ENCODE data around the gene APLN.

APLN gene

DNA sequence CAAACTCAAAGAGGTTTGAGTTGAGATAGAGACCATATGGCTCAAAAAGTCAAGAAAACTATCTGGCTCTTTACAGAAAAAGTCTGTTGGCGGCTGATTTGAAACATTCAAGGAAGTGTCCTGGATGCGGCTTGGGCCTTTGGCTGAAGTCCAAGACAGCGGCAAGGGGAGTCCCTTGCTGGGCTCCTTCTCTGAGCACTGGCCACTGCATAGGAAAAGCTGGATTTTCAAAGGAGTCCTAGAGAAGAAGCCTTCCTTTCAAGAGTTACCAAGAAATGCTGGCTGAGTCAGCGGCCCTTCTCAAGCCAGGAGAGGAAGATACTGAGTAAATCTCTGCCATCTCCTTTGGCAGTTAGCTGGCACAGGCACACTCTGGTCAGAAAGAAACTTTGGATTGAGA is 12.1 kb downstream of the APLN start:
- Histone ChIP-seq H3K4me1 (ENCODE audit: control insufficient read depth, insufficient read depth, low read length, poor library complexity, severe bottlenecking) (no peaks in the 10 kb centered on the region), H3K36me3 (ENCODE audit: control insufficient read depth, insufficient read depth, low read length) (no peaks in the 10 kb centered on the region)
- no peak for DNase-seq

DNA sequence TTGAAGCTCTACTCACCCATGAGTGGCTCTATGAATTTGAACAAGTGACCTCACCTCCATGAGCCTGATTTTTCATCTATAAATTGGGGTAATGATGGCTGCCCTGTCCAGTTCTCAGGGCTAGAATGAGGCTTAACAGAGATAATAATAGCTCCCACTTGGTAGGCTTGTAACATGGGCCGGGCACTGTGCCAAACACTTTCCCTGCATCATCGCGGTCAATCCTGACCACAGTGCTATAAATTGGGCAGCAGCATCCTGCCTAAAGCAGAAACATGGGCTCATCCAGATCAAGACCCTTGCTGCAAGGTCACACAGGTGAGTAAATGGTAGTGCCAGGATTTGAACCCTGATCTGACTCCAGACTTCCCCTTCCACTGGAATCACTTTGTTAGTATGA is 12.8 kb downstream of the APLN start:
- H3K9me3 ChIP-seq (ENCODE audit: control insufficient read depth, low read length), result no peaks in the 10 kb centered on the region
- no peak for DNase-seq
- H3K4me1 ChIP-seq (ENCODE audit: control insufficient read depth, insufficient read depth, low read length, poor library complexity, severe bottlenecking), result no peaks in the 10 kb centered on the region
- no peaks in the 10 kb centered on the region for H3K36me3 ChIP-seq (ENCODE audit: control insufficient read depth, insufficient read depth, low read length)
- no peaks in the 10 kb centered on the region for H3K27me3 ChIP-seq (replicated peaks; ENCODE audit: control insufficient read depth, insufficient read depth, low read length, poor library complexity, severe bottlenecking)
- no peak overlapping the region for H3K4me3 ChIP-seq (ENCODE audit: insufficient read depth, low read depth, low read length, poor library complexity, severe bottlenecking)
- H3K27ac ChIP-seq (ENCODE audit: insufficient read depth, low read length, poor library complexity, severe bottlenecking), result no peak overlapping the region

More for the DNA sequence above, 12.1 kb downstream of the APLN start:
- H3K9me3 ChIP-seq (ENCODE audit: control insufficient read depth, low read length), result no peaks in the 10 kb centered on the region
- no peaks in the 10 kb centered on the region for H3K27me3 ChIP-seq (replicated peaks; ENCODE audit: control insufficient read depth, insufficient read depth, low read length, poor library complexity, severe bottlenecking)
- no peak overlapping the region for H3K27ac ChIP-seq (ENCODE audit: insufficient read depth, low read length, poor library complexity, severe bottlenecking)
- H3K4me3 ChIP-seq (ENCODE audit: insufficient read depth, low read depth, low read length, poor library complexity, severe bottlenecking), result no peak overlapping the region

DNA sequence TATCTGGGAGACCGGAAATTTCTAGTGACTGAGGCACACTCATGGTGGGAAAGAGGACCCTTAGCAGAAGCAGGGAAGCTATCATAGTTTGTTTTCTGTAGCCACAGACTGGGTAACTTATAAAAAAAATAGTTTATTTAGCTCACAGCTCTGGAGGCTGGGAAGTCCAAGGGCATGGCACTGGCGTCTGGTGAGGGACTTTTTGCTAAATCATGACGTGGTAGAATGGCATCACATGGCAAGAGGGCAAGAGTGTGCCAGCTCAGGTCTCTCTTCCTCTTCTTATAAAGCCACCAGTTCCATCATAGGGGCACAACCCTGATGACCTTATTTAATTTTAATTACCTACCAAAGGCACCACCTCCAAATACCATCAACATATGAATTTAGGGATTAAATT is 13.3 kb downstream of the APLN start:
- no peaks in the 10 kb centered on the region for H3K36me3 ChIP-seq (ENCODE audit: control insufficient read depth, insufficient read depth, low read length)
- H3K27ac ChIP-seq (ENCODE audit: insufficient read depth, low read length, poor library complexity, severe bottlenecking), result no peak overlapping the region
- H3K4me3 ChIP-seq (ENCODE audit: insufficient read depth, low read depth, low read length, poor library complexity, severe bottlenecking), result no peak overlapping the region
- no peaks in the 10 kb centered on the region for H3K9me3 ChIP-seq (ENCODE audit: control insufficient read depth, low read length)
- no peak for DNase-seq
- H3K27me3 ChIP-seq (replicated peaks; ENCODE audit: control insufficient read depth, insufficient read depth, low read length, poor library complexity, severe bottlenecking), result no peaks in the 10 kb centered on the region
- H3K4me1 ChIP-seq (ENCODE audit: control insufficient read depth, insufficient read depth, low read length, poor library complexity, severe bottlenecking), result no peaks in the 10 kb centered on the region

DNA sequence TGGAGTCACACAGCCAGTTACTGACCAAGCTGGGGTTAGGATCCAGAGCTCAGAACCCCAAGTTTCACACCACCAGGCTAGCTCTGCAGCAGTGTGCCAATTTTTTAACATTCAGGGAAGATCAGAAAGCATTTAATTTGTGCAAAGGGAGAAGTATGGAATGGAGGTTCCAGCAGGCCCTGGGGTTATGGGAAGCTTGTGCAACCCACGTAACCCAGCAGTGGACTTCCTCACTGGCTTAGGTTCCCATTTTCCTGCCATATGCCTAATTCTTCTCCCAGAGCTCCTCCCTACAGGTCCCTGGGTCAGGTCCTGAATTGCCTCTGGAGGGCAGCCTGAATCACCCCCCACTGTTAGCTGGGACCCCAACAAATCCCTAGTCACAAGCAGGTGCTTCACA is 14.0 kb downstream of the APLN start:
- no peaks in the 10 kb centered on the region for H3K27me3 ChIP-seq (replicated peaks; ENCODE audit: control insufficient read depth, insufficient read depth, low read length, poor library complexity, severe bottlenecking)
- no peak overlapping the region for H3K4me3 ChIP-seq (ENCODE audit: insufficient read depth, low read depth, low read length, poor library complexity, severe bottlenecking)
- no peaks in the 10 kb centered on the region for H3K36me3 ChIP-seq (ENCODE audit: control insufficient read depth, insufficient read depth, low read length)
- DNase-seq, result no peak
- H3K4me1 ChIP-seq (ENCODE audit: control insufficient read depth, insufficient read depth, low read length, poor library complexity, severe bottlenecking), result no peaks in the 10 kb centered on the region
- no peaks in the 10 kb centered on the region for H3K9me3 ChIP-seq (ENCODE audit: control insufficient read depth, low read length)
- H3K27ac ChIP-seq (ENCODE audit: insufficient read depth, low read length, poor library complexity, severe bottlenecking), result no peak overlapping the region

DNA sequence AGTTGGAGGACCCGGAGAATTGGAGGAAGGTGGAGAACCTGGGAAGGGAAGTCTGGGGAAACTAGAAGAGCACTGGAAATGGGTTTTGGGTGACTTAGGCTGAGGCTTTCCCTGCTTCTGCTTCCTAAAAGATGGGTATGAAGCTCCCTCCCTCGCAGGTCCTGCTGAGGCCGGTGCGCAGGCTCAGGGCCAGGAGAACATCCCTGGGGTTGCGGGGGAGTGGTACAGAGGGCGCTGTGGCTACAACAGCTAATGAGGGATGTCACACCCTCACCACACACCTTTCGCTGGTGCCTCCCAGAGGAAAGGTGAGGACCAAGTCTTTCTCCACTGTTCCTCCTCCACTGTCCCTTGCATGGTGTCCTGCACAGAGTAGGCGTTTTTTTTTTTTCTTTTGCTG is 15.8 kb downstream of the APLN start:
- DNase-seq, result no peak
- Histone ChIP-seq H3K9me3 (ENCODE audit: control insufficient read depth, low read length) (no peaks in the 10 kb centered on the region), H3K36me3 (ENCODE audit: control insufficient read depth, insufficient read depth, low read length) (no peaks in the 10 kb centered on the region), H3K4me3 (ENCODE audit: insufficient read depth, low read depth, low read length, poor library complexity, severe bottlenecking) (no peak overlapping the region), H3K27me3 (replicated peaks; ENCODE audit: control insufficient read depth, insufficient read depth, low read length, poor library complexity, severe bottlenecking) (no peaks in the 10 kb centered on the region), H3K4me1 (ENCODE audit: control insufficient read depth, insufficient read depth, low read length, poor library complexity, severe bottlenecking) (no peaks in the 10 kb centered on the region), H3K27ac (ENCODE audit: insufficient read depth, low read length, poor library complexity, severe bottlenecking) (no peak overlapping the region)

DNA sequence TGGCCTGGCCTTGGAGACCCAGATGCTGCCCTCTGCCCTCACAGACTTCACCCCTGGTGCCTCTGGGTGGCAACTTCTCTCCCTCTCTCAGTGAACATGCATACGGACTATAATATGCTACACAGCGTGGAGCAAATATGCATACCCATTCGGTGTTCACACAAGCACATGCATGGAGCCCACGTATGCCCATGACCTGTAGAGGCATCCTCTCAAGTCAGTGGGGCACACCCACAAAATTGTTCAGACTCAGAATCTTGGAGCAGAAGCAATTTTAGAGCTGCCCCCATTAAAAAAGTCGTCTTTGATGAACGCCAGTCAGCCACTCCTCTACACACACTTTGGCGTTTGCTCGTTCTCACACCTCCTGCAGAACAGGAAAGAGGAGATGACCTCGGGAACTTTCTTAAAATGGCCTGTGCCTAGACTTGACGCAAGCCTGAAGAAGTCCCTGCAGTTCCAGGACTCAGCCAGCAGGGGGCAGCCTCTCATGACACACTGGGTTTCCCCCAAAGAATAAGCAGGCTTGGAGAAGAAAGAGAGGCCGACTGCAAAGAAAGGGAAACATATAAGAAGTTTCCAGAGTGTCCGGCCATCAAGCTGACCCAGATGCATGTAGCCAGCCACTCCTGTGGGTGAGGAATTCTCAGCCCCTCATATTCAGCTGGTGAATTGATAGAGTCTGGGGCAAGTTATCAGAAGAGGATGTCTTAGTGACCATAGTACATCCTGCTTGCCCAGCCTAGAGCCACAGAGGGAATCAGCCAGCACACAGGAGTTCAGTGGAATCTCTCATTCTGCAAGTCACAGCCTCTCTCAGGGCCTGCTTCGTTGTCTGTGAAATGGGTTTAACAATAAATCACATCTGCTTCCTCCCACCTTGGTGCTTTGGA is 17.3 kb downstream of the APLN start:
- Histone ChIP-seq H3K27me3 (replicated peaks; ENCODE audit: control insufficient read depth, insufficient read depth, low read length, poor library complexity, severe bottlenecking) (no peaks in the 10 kb centered on the region), H3K4me3 (ENCODE audit: insufficient read depth, low read depth, low read length, poor library complexity, severe bottlenecking) (no peak overlapping the region), H3K27ac (ENCODE audit: insufficient read depth, low read length, poor library complexity, severe bottlenecking) (no peak overlapping the region), H3K36me3 (ENCODE audit: control insufficient read depth, insufficient read depth, low read length) (no peaks in the 10 kb centered on the region), H3K9me3 (ENCODE audit: control insufficient read depth, low read length) (no peaks in the 10 kb centered on the region), H3K4me1 (ENCODE audit: control insufficient read depth, insufficient read depth, low read length, poor library complexity, severe bottlenecking) (no peaks in the 10 kb centered on the region)
- DNase-seq, result peak; percentile 45 to 63 (median 51)

DNA sequence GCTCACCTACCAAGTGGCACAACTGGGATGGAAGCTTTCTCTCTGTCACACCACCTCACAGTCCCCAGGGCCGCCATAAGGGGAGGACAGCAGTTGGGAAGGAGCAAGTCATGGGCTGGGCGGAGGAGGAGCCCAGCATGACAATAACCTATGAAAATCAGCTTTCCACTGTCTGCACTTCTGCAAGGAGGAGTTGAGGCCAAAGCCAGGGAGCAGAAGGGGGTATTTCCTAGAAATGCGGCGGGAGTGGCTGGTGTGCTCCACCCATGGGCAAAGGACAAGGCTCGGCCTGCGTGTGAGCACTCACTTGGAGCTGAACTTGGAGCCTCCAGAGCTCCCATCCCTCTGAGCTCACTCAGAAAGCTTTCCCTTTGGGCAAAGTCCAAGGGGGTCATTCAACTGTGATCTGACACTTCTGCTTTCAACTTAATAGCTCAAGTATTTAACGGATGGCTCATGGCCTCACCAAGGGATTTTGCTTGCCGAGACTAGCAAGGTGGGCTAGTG is 18.5 kb downstream of the APLN start:
- no peaks in the 10 kb centered on the region for H3K36me3 ChIP-seq (ENCODE audit: control insufficient read depth, insufficient read depth, low read length)
- no peak overlapping the region for H3K4me3 ChIP-seq (ENCODE audit: insufficient read depth, low read depth, low read length, poor library complexity, severe bottlenecking)
- DNase-seq, result no peak
- no peaks in the 10 kb centered on the region for H3K27me3 ChIP-seq (replicated peaks; ENCODE audit: control insufficient read depth, insufficient read depth, low read length, poor library complexity, severe bottlenecking)
- H3K9me3 ChIP-seq (ENCODE audit: control insufficient read depth, low read length), result no peaks in the 10 kb centered on the region
- H3K4me1 ChIP-seq (ENCODE audit: control insufficient read depth, insufficient read depth, low read length, poor library complexity, severe bottlenecking), result no peaks in the 10 kb centered on the region
- H3K27ac ChIP-seq (ENCODE audit: insufficient read depth, low read length, poor library complexity, severe bottlenecking), result no peak overlapping the region

DNA sequence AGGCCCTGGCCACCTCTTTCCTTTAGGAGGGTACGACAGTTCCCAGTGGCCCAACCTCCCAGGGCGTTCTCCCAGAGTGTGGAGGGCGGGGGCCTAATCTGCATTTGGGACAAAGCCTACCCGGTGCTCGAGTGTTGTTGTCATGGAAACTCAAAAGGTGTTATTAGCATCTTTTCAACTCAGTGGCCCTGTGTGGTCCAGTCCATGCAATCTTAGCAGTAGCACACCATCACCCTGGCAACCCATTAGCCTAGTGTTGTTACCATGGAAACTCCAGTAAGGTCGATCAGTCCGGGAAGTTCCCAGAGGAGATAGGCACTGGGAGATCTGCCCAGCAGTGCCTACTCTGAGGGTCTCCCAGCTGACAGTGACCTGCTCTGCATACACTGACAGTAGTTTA is 20.2 kb downstream of the APLN start:
- Histone ChIP-seq H3K27ac (ENCODE audit: insufficient read depth, low read length, poor library complexity, severe bottlenecking) (no peak overlapping the region), H3K4me3 (ENCODE audit: insufficient read depth, low read depth, low read length, poor library complexity, severe bottlenecking) (no peak overlapping the region), H3K36me3 (ENCODE audit: control insufficient read depth, insufficient read depth, low read length) (no peaks in the 10 kb centered on the region), H3K9me3 (ENCODE audit: control insufficient read depth, low read length) (no peaks in the 10 kb centered on the region), H3K4me1 (ENCODE audit: control insufficient read depth, insufficient read depth, low read length, poor library complexity, severe bottlenecking) (no peaks in the 10 kb centered on the region), H3K27me3 (replicated peaks; ENCODE audit: control insufficient read depth, insufficient read depth, low read length, poor library complexity, severe bottlenecking) (no peaks in the 10 kb centered on the region)
- DNase-seq, result no peak

DNA sequence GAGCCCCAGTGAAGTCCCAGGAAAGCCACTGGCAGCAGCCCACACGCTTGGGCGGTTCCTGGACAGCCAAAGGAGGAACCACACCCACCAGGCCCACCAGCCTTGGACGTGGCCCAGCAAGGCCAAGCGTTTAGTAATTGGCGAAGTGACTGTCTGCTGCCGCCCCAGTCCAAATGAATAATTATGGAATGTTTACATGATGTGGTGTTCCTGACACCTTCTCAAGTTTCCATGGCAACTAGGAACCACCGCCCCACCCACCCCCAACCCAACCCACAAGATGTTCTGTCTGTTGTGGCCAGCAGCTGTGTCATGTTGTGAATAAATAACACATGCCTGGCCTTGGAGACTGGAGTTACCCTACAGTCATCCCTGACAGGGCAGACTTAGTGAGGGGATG is 22.3 kb downstream of the APLN start:
- H3K27ac ChIP-seq (ENCODE audit: insufficient read depth, low read length, poor library complexity, severe bottlenecking), result no peak overlapping the region
- no peak overlapping the region for H3K4me3 ChIP-seq (ENCODE audit: insufficient read depth, low read depth, low read length, poor library complexity, severe bottlenecking)
- no peak for DNase-seq
- no peaks in the 10 kb centered on the region for H3K9me3 ChIP-seq (ENCODE audit: control insufficient read depth, low read length)
- no peaks in the 10 kb centered on the region for H3K36me3 ChIP-seq (ENCODE audit: control insufficient read depth, insufficient read depth, low read length)
- no peaks in the 10 kb centered on the region for H3K27me3 ChIP-seq (replicated peaks; ENCODE audit: control insufficient read depth, insufficient read depth, low read length, poor library complexity, severe bottlenecking)
- no peaks in the 10 kb centered on the region for H3K4me1 ChIP-seq (ENCODE audit: control insufficient read depth, insufficient read depth, low read length, poor library complexity, severe bottlenecking)

DNA sequence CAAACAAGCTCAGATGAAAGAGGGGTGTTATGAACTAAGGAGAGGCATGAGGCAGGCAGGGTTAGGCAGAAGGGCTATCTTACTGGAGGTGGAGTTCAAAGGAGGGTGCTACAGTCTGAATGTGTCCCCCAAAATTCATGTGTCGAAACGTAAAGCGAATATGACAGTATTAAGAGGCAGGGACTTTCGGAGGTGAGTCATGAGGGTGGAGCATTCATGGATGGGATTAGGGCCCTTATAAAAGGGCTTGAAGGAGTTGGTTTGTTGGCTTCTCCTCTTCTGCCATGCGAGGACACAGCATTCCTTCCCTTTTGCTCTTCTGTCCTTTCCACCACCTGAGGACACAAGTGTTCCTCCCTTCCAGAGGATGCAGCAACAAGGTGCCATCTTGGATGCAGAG is 22.9 kb downstream of the APLN start:
- no peaks in the 10 kb centered on the region for H3K27me3 ChIP-seq (replicated peaks; ENCODE audit: control insufficient read depth, insufficient read depth, low read length, poor library complexity, severe bottlenecking)
- no peaks in the 10 kb centered on the region for H3K9me3 ChIP-seq (ENCODE audit: control insufficient read depth, low read length)
- DNase-seq, result no peak
- H3K4me1 ChIP-seq (ENCODE audit: control insufficient read depth, insufficient read depth, low read length, poor library complexity, severe bottlenecking), result no peaks in the 10 kb centered on the region
- no peak overlapping the region for H3K4me3 ChIP-seq (ENCODE audit: insufficient read depth, low read depth, low read length, poor library complexity, severe bottlenecking)
- no peaks in the 10 kb centered on the region for H3K36me3 ChIP-seq (ENCODE audit: control insufficient read depth, insufficient read depth, low read length)
- no peak overlapping the region for H3K27ac ChIP-seq (ENCODE audit: insufficient read depth, low read length, poor library complexity, severe bottlenecking)

Measured in effector memory CD4-positive, alpha-beta T cell (primary cell).